ENCODE data around the gene SLC25A12. TPM values are rescaled to one million over a fixed set of nuclear protein-coding genes. Genes with fewer than 3 reads are reported as not detected.

Gene SLC25A12
- total and polyA plus RNA-seq, 2 of the 13 experiments (the other 11 are each of a cell fraction or from before 2014, with no cell fraction given): 8.1 to 15.9 TPM

DNA sequence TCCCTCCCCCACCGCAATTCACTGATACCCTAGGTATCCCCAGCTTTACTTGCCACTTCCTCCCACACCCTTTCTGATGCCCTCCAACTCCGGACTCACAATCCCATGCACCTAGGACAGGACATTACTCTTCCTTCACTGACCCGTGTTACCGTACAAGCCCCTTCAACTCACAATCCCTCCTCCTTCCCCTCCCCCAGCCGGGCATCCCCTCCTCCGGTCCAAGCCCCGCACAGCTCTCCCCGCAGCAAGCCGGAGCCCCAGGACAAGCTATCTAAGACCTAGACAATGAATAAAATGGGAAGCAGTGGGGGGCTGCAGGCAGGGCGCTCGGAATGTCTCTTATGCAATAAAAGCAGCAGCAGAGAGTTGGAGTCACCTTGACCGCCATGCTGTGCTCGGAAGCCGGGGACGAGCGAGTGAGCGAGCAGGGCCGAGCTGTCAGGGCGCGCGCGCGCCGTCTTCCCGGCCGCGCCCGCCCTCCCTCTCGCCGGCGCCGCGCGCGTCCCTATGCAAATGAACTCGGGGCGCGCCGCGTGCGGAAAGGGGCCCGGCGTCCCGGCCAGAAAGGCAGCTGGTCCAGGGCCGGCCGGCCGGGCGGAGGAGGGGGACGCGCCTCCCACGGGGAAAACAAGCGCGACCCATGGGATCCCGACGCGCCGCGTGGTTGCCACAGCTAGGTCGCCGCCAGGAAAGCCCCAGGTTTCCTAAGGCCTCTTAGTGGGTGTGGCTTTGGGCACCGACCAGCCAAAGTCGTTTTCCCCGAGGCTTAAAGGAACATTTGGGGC is at the start of gene SLC25A12 (continued):
- TF ChIP-seq, protein P1, sequence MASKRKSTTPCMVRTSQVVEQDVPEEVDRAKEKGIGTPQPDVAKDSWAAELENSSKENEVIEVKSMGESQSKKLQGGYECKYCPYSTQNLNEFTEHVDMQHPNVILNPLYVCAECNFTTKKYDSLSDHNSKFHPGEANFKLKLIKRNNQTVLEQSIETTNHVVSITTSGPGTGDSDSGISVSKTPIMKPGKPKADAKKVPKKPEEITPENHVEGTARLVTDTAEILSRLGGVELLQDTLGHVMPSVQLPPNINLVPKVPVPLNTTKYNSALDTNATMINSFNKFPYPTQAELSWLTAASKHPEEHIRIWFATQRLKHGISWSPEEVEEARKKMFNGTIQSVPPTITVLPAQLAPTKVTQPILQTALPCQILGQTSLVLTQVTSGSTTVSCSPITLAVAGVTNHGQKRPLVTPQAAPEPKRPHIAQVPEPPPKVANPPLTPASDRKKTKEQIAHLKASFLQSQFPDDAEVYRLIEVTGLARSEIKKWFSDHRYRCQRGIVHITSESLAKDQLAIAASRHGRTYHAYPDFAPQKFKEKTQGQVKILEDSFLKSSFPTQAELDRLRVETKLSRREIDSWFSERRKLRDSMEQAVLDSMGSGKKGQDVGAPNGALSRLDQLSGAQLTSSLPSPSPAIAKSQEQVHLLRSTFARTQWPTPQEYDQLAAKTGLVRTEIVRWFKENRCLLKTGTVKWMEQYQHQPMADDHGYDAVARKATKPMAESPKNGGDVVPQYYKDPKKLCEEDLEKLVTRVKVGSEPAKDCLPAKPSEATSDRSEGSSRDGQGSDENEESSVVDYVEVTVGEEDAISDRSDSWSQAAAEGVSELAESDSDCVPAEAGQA (IDR thresholded peaks at IDR 0.05; ENCODE audit: low read depth): no peak
- TF ChIP-seq, protein P1 (CRISPR knock-in tag; IDR thresholded peaks at IDR 0.05; ENCODE audit: borderline replicate concordance): 0 out of 2 replicates have a peak, but pooled peaks have one; percentile 38
- TF ChIP-seq KDM2A (CRISPR knock-in tag; IDR thresholded peaks at IDR 0.05; ENCODE audit: borderline replicate concordance, low read depth) (peak; percentile 61; the same call in 1 of the 2 replicates), ZFP36L2 (CRISPR knock-in tag; IDR thresholded peaks at IDR 0.05) (no peak), ZNF589 (CRISPR knock-in tag; conservative IDR thresholded peaks at IDR 0.05) (no peak), ZNF607 (CRISPR knock-in tag; IDR thresholded peaks at IDR 0.05; ENCODE audit: borderline replicate concordance) (peak; percentile 81), ADNP (CRISPR knock-in tag; IDR thresholded peaks at IDR 0.05) (no peak), ZNF446 (CRISPR knock-in tag; IDR thresholded peaks at IDR 0.05) (no peak), ZNF616 (CRISPR knock-in tag; IDR thresholded peaks at IDR 0.05; ENCODE audit: low read depth) (0 out of 2 replicates have a peak, but pooled peaks have one; percentile 19), ZNF235 (CRISPR knock-in tag; IDR thresholded peaks at IDR 0.05; ENCODE audit: borderline replicate concordance) (no peak)
- TF ChIP-seq, protein P2, sequence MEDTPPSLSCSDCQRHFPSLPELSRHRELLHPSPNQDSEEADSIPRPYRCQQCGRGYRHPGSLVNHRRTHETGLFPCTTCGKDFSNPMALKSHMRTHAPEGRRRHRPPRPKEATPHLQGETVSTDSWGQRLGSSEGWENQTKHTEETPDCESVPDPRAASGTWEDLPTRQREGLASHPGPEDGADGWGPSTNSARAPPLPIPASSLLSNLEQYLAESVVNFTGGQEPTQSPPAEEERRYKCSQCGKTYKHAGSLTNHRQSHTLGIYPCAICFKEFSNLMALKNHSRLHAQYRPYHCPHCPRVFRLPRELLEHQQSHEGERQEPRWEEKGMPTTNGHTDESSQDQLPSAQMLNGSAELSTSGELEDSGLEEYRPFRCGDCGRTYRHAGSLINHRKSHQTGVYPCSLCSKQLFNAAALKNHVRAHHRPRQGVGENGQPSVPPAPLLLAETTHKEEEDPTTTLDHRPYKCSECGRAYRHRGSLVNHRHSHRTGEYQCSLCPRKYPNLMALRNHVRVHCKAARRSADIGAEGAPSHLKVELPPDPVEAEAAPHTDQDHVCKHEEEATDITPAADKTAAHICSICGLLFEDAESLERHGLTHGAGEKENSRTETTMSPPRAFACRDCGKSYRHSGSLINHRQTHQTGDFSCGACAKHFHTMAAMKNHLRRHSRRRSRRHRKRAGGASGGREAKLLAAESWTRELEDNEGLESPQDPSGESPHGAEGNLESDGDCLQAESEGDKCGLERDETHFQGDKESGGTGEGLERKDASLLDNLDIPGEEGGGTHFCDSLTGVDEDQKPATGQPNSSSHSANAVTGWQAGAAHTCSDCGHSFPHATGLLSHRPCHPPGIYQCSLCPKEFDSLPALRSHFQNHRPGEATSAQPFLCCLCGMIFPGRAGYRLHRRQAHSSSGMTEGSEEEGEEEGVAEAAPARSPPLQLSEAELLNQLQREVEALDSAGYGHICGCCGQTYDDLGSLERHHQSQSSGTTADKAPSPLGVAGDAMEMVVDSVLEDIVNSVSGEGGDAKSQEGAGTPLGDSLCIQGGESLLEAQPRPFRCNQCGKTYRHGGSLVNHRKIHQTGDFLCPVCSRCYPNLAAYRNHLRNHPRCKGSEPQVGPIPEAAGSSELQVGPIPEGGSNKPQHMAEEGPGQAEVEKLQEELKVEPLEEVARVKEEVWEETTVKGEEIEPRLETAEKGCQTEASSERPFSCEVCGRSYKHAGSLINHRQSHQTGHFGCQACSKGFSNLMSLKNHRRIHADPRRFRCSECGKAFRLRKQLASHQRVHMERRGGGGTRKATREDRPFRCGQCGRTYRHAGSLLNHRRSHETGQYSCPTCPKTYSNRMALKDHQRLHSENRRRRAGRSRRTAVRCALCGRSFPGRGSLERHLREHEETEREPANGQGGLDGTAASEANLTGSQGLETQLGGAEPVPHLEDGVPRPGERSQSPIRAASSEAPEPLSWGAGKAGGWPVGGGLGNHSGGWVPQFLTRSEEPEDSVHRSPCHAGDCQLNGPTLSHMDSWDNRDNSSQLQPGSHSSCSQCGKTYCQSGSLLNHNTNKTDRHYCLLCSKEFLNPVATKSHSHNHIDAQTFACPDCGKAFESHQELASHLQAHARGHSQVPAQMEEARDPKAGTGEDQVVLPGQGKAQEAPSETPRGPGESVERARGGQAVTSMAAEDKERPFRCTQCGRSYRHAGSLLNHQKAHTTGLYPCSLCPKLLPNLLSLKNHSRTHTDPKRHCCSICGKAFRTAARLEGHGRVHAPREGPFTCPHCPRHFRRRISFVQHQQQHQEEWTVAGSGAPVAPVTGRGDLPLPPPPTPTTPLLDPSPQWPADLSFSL (CRISPR knock-in tag; IDR thresholded peaks at IDR 0.05): 0 out of 2 replicates have a peak, but pooled peaks have one; percentile 12
- TF ChIP-seq, protein P3, sequence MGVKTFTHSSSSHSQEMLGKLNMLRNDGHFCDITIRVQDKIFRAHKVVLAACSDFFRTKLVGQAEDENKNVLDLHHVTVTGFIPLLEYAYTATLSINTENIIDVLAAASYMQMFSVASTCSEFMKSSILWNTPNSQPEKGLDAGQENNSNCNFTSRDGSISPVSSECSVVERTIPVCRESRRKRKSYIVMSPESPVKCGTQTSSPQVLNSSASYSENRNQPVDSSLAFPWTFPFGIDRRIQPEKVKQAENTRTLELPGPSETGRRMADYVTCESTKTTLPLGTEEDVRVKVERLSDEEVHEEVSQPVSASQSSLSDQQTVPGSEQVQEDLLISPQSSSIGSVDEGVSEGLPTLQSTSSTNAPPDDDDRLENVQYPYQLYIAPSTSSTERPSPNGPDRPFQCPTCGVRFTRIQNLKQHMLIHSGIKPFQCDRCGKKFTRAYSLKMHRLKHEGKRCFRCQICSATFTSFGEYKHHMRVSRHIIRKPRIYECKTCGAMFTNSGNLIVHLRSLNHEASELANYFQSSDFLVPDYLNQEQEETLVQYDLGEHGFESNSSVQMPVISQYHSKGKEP (CRISPR knock-in tag; IDR thresholded peaks at IDR 0.05): no peak
- TF ChIP-seq, protein P4, sequence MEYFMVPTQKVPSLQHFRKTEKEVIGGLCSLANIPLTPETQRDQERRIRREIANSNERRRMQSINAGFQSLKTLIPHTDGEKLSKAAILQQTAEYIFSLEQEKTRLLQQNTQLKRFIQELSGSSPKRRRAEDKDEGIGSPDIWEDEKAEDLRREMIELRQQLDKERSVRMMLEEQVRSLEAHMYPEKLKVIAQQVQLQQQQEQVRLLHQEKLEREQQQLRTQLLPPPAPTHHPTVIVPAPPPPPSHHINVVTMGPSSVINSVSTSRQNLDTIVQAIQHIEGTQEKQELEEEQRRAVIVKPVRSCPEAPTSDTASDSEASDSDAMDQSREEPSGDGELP (IDR thresholded peaks at IDR 0.05; ENCODE audit: borderline replicate concordance, low read depth): peak; percentile 75; the same call in 1 of the 2 replicates
